ENCODE results near the gene WFDC9. TPM values are rescaled to one million over a fixed set of nuclear protein-coding genes. Genes with fewer than 3 reads are reported as not detected.
"Not testable (repeated sequence)": the region's sequence is repeated elsewhere in the genome, so short reads cannot be mapped to it uniquely, and the experiment has no call there.

WFDC9 gene
- not detected for total RNA-seq
- not detected for polyA plus RNA-seq (ENCODE audit: insufficient read length in 6 of 6)
- long read RNA-seq, donor 1: 0 reads
- long read RNA-seq, donor 2: 0 reads
- long read RNA-seq, donor 3: 0 reads
- long read RNA-seq, donor 4: 0 reads
- long read RNA-seq, donor 5: 0 reads
- long read RNA-seq, donor 6: 0 reads
- long read RNA-seq, donor 7: 0 reads
- long read RNA-seq, donor 8: 0 reads
- long read RNA-seq, donor 9: 0 reads
- long read RNA-seq, donor 10: 0 reads
- long read RNA-seq, donor 11: 0 reads
- long read RNA-seq, donor 12: 0 reads

GRCh38 chr20:45631184-45631583 is at the start of gene WFDC9:
Gene WFDC9, minus strand, starts transcription at chr20:45631284. Its CDS starts 21,103 bp downstream, at chr20:45610181.
- no peak for ATAC-seq
- no peaks in the 10 kb centered on the region for H3K27me3 ChIP-seq
- no peak for DNase-seq
- H3K9me3 ChIP-seq: no peaks in the 10 kb centered on the region
- no peak within 1 kb of the TSS for H3K27ac ChIP-seq
- H3K4me1 ChIP-seq: no peaks in the 10 kb centered on the region
- no peak within 1 kb of the TSS for H3K4me3 ChIP-seq
- intact Hi-C loops (cut with DNase I): no loop called here
- no peaks in the 10 kb centered on the region for H3K36me3 ChIP-seq
- TF ChIP-seq CTCF (IDR thresholded peaks at IDR 0.05): no peak

DNA sequence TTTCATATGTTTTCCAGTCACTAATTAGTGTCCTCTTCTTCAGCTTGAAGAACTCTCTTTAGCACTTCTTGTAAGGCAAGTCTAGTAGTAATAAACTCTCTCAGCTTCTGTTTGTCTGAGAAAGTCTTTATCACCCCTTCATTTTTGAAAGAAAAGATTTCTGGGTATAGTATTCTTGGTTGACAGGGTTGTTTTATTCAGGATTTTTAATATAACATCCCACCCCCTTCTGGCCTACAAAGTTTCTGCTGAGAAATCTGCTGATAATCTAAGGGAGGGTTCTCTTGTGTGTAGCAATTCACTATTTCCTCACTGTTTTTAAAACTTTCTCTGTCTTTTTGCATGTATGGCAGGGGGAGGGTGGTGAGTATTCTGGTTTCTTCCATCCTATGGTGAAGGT is 48.6 kb upstream of the WFDC9 start:
- TF ChIP-seq CTCF (IDR thresholded peaks at IDR 0.05): no peak
- intact Hi-C loops (cut with DNase I): no loop called here
- H3K9me3 ChIP-seq: peaks cover 0 to 37% of the 10 kb centered on the region in 2 donors
- no peak for DNase-seq
- H3K4me3 ChIP-seq: no peak overlapping the region
- no peak overlapping the region for H3K27ac ChIP-seq
- no peaks in the 10 kb centered on the region for H3K4me1 ChIP-seq
- no peak for ATAC-seq
- no peaks in the 10 kb centered on the region for H3K36me3 ChIP-seq
- no peaks in the 10 kb centered on the region for H3K27me3 ChIP-seq

DNA sequence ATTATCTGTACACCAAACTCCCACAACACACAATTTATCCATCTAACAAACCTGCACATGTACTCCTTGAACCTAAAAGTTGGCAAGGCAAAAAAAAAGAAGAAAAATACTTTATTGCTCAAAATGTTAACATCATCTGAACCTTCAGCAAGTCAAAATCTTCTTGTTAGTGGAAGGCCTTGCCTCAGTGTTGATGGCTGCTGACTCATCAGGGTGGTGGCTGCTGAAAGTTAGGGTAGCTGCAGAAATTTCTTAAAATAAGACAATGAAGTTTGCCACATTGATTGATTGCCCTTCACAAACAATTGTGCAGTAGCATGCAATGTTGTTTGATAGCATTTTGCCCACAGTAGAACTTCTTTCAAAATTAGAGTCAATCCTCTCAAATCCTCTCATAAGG is 41.7 kb upstream of the WFDC9 start:
- no peaks in the 10 kb centered on the region for H3K27me3 ChIP-seq
- no peaks in the 10 kb centered on the region for H3K36me3 ChIP-seq
- H3K4me1 ChIP-seq: no peaks in the 10 kb centered on the region
- intact Hi-C loops (cut with DNase I): no loop called here
- no peak for DNase-seq
- no peak for ATAC-seq
- TF ChIP-seq CTCF (IDR thresholded peaks at IDR 0.05): no peak
- no peak overlapping the region for H3K27ac ChIP-seq
- H3K4me3 ChIP-seq: no peak overlapping the region
- H3K9me3 ChIP-seq: peaks cover 0 to 6% of the 10 kb centered on the region in 2 donors

GRCh38 chr20:45670139-45670538 is 39.1 kb upstream of the WFDC9 start, which contains the start of gene WFDC11:
Gene WFDC11, minus strand, starts transcription at chr20:45670239. Its CDS starts 19,639 bp downstream, at chr20:45650600.
- intact Hi-C loops (cut with DNase I): no loop called here
- H3K36me3 ChIP-seq: no peaks in the 10 kb centered on the region
- DNase-seq (no peak), ATAC-seq (no peak)
- no peaks in the 10 kb centered on the region for H3K27me3 ChIP-seq
- H3K27ac ChIP-seq: no peak within 1 kb of the TSS
- no peaks in the 10 kb centered on the region for H3K9me3 ChIP-seq
- H3K4me1 ChIP-seq: no peaks in the 10 kb centered on the region
- TF ChIP-seq CTCF (IDR thresholded peaks at IDR 0.05): no peak
- H3K4me3 ChIP-seq: no peak within 1 kb of the TSS

DNA sequence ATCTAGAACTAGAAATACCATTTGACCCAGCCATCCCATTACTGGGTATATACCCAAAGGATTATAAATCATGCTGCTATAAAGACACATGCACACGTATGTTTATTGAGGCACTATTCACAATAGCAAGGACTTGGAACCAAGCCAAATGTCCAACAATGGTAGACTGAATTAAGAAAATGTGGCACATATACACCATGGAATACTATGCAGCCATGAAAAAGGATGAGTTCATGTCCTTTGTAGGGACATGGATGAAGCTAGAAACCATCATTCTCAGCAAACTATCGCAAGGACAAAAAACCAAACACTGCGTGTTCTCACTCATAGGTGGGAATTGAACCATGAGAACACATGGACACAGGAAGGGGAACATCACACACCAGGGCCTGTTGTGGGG is 26.0 kb upstream of the WFDC9 start:
- H3K9me3 ChIP-seq; H3K27me3 ChIP-seq; H3K4me3 ChIP-seq; DNase-seq; H3K4me1 ChIP-seq; ATAC-seq; intact Hi-C loops (cut with DNase I); H3K36me3 ChIP-seq; H3K27ac ChIP-seq: not testable (repeated sequence)

DNA sequence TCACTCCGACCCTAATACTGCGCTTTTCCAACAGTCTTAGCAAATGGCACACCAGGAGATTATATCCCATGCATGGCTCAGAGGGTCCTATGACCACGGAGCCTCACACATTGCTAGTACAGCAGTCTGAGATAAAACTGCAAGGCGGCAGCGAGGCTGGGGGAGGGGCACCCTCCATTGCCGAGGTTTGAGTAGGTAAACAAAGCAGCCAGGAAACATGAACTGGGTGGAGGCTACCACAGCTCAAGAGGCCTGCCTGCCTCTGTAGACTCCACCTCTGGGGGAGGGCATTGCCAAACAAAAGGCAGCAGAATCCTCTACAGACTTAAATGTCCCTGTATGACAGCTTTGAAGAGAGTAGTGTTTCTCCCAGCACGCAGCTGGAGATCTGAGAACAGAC is 20.6 kb upstream of the WFDC9 start:
- peak; percentile 52 for ATAC-seq
- H3K4me1 ChIP-seq; H3K4me3 ChIP-seq; H3K9me3 ChIP-seq; H3K36me3 ChIP-seq; intact Hi-C loops (cut with DNase I); H3K27ac ChIP-seq; H3K27me3 ChIP-seq: not testable (repeated sequence)
- DNase-seq: peak in 2 of 4 donors; percentile 59 to 72
